ENCODE measurements around the gene ARFIP1.

Gene ARFIP1

GRCh38 chr4:152870606-152871005, 90.9 kb downstream of the ARFIP1 start:
- TF ChIP-seq, protein P1, sequence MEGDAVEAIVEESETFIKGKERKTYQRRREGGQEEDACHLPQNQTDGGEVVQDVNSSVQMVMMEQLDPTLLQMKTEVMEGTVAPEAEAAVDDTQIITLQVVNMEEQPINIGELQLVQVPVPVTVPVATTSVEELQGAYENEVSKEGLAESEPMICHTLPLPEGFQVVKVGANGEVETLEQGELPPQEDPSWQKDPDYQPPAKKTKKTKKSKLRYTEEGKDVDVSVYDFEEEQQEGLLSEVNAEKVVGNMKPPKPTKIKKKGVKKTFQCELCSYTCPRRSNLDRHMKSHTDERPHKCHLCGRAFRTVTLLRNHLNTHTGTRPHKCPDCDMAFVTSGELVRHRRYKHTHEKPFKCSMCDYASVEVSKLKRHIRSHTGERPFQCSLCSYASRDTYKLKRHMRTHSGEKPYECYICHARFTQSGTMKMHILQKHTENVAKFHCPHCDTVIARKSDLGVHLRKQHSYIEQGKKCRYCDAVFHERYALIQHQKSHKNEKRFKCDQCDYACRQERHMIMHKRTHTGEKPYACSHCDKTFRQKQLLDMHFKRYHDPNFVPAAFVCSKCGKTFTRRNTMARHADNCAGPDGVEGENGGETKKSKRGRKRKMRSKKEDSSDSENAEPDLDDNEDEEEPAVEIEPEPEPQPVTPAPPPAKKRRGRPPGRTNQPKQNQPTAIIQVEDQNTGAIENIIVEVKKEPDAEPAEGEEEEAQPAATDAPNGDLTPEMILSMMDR (IDR thresholded peaks at IDR 0.05; ENCODE audit: low read depth, low read length, missing control alignments): no peak
- DNase-seq (ENCODE audit: low read depth): no peak
- no peak overlapping the region for H3K4me3 ChIP-seq (ENCODE audit: low read depth, low read length)

GRCh38 chr4:152875261-152875660, 95.5 kb downstream of the ARFIP1 start:
- H3K4me3 ChIP-seq (ENCODE audit: low read depth, low read length): no peak overlapping the region
- DNase-seq (ENCODE audit: low read depth): no peak
- TF ChIP-seq, protein P1 (IDR thresholded peaks at IDR 0.05; ENCODE audit: low read depth, low read length, missing control alignments): no peak

GRCh38 chr4:152877868-152878267, 98.1 kb downstream of the ARFIP1 start:
- TF ChIP-seq, protein P1 (IDR thresholded peaks at IDR 0.05; ENCODE audit: low read depth, low read length, missing control alignments): no peak
- H3K4me3 ChIP-seq (ENCODE audit: low read depth, low read length): no peak overlapping the region
- no peak for DNase-seq (ENCODE audit: low read depth)

DNA sequence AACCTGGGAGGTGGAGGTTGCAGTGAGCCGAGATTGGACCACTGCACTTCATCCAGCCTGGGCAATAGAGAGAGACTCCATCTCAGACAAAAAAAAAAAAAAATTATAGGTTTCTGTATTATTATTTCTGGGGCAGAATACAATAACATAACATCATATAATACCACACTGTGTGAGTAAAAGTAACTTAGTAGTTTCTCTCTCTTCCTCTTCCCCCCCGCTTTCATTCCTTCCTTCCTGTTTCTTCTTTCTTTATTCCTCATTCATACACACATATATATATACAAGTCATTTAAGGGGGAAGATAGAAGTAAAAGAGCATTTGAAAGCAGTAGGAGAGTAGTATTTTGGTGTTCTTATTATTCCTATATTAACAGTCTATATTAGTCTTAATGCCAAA, 100.5 kb downstream of the ARFIP1 start:
- no peak overlapping the region for H3K4me3 ChIP-seq (ENCODE audit: low read depth, low read length)
- DNase-seq (ENCODE audit: low read depth): no peak
- TF ChIP-seq, protein P1 (IDR thresholded peaks at IDR 0.05; ENCODE audit: low read depth, low read length, missing control alignments): no peak

DNA sequence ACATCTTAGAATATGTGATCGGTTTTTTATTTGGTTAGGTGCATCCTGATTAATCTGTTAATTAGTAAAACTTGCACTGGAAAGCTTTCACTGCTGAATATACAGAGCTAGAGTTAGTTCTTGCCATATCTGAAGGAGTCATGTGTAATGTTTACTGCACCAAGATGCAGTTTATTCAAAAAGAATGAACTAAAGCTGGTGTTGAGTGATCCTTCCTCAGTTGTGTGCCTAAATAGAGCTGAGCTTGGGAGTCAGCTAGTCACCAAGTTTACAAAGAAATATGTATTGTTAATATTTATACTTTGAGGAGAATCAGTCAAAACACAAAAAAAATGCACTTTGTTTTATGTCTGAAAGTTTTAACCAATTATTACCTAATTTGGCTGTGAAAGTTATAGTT, 102.2 kb downstream of the ARFIP1 start:
- no peak overlapping the region for H3K4me3 ChIP-seq (ENCODE audit: low read depth, low read length)
- TF ChIP-seq, protein P1 (IDR thresholded peaks at IDR 0.05; ENCODE audit: low read depth, low read length, missing control alignments): no peak
- DNase-seq (ENCODE audit: low read depth): no peak

GRCh38 chr4:152885185-152885584, 105.4 kb downstream of the ARFIP1 start:
- TF ChIP-seq, protein P1 (IDR thresholded peaks at IDR 0.05; ENCODE audit: low read depth, low read length, missing control alignments): no peak
- H3K4me3 ChIP-seq (ENCODE audit: low read depth, low read length): no peak overlapping the region
- no peak for DNase-seq (ENCODE audit: low read depth)

GRCh38 chr4:152886201-152886600, 106.4 kb downstream of the ARFIP1 start:
- TF ChIP-seq, protein P1 (IDR thresholded peaks at IDR 0.05; ENCODE audit: low read depth, low read length, missing control alignments): no peak
- no peak for DNase-seq (ENCODE audit: low read depth)
- no peak overlapping the region for H3K4me3 ChIP-seq (ENCODE audit: low read depth, low read length)
